ENCODE data around the gene RBFOX1.

The RBFOX1 gene

DNA sequence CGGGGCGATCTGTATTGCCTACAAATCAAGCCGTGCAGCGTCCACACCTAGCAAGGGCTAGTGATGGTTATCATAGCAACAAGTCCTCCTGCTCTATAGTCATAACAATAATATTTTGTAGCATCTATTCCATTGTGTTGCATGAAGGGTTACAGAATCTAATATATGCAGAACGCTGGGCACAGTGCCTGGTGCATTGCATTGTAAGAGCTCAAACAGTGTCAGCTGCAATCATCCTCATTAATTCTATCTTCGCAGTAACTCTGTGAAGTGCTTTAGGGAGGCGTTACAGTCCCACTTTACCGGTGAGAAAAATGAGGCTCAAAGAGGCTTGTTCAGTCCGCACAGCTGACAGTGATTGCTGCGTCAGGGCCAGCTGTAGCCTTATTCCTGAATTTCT, 149.4 kb downstream of the RBFOX1 start:
- Histone ChIP-seq H3K27me3 (ENCODE audit: control insufficient read depth in 3 of 3, insufficient read depth in 3 of 3, low read depth in 1 of 3, low read length in 3 of 3) (no peaks in the 10 kb centered on the region), H3K4ac (ENCODE audit: low read length) (no peak overlapping the region), H3K4me1 (ENCODE audit: control insufficient read depth in 2 of 2, insufficient read depth in 1 of 2, low read depth in 1 of 2, low read length in 2 of 2) (no peaks in the 10 kb centered on the region), H2BK120ac (ENCODE audit: low read depth, low read length) (no peak overlapping the region), H4K91ac (ENCODE audit: low read depth, low read length, poor library complexity) (no peak overlapping the region), H3K4me3 (ENCODE audit: low read length in 2 of 2) (no peak overlapping the region), H3K14ac (ENCODE audit: low read length) (no peak overlapping the region), H3K23ac (ENCODE audit: low read depth, low read length, poor library complexity) (no peak overlapping the region), H2AFZ (ENCODE audit: low read length) (no peak overlapping the region), H2AK5ac (ENCODE audit: low read depth, low read length) (no peak overlapping the region), H2BK15ac (ENCODE audit: low read length) (no peak overlapping the region), H3K9me3 (replicated peaks in 1 of 2; ENCODE audit: control insufficient read depth in 2 of 2, insufficient read depth in 1 of 2, low read depth in 1 of 2, low read length in 2 of 2) (no peaks in the 10 kb centered on the region), H3K27ac (replicated peaks; ENCODE audit: low read length) (no peak overlapping the region), H3K9ac (ENCODE audit: low read depth, low read length, poor library complexity) (no peak overlapping the region), H3K79me1 (ENCODE audit: low read depth, low read length) (no peaks in the 10 kb centered on the region), H2BK12ac (ENCODE audit: low read length) (no peak overlapping the region), H3K36me3 (replicated peaks in 1 of 2; ENCODE audit: control insufficient read depth in 2 of 2, insufficient read depth in 2 of 2, low read length in 2 of 2) (no peaks in the 10 kb centered on the region), H3K4me2 (ENCODE audit: insufficient read depth, low read length, poor library complexity, severe bottlenecking) (no peak overlapping the region), H4K8ac (ENCODE audit: low read depth, low read length) (no peak overlapping the region), H3K18ac (ENCODE audit: low read length) (no peak overlapping the region), H2BK5ac (ENCODE audit: low read length) (no peak overlapping the region)
- no peak for DNase-seq (ENCODE audit: low spot score)
- no CpG with 5 or more reads among the region's 10 CpGs for WGBS, 2 donors (ENCODE audit: extremely low coverage in 2 of 2, insufficient read length in 2 of 2, insufficient replicate concordance in 1 of 2)

DNA sequence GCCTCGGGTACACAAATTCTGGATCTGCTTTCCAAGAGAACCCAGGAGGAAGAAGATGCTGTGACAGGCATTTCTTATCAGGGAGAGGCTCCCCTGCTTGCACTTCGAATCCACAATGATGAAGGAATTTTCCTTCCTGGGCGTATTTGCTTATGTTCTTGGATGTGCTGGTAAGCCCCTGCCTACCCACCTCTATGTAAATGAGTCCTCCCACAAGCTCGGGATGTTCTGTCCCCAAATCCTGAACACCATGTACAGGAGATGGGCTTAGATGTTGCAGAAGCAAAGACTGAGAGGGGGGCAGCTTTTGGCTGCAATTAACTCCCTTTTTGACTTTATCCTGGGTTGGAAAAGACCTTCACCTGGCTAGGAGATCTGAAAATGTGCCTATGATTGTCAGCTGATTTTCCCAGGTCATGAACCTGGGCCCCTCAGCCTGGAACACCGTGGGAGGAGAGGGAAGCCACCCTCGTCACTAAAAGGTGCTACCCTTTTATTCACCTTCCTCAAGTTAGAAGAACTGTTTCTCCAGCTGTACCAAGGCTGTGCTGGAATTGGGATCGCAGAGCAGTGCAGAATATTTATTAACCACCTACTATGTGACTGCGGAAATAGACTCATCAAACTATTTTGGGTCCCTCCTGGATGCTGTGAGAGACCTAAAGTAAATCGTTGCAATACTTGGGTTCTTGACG, 150.1 kb downstream of the RBFOX1 start:
- no peak overlapping the region for H3K27ac ChIP-seq (replicated peaks; ENCODE audit: low read length)
- H2AK5ac ChIP-seq (ENCODE audit: low read depth, low read length) = no peak overlapping the region
- H3K18ac ChIP-seq (ENCODE audit: low read length) = no peak overlapping the region
- no peak overlapping the region for H2BK120ac ChIP-seq (ENCODE audit: low read depth, low read length)
- no peaks in the 10 kb centered on the region for H3K9me3 ChIP-seq (replicated peaks in 1 of 2; ENCODE audit: control insufficient read depth in 2 of 2, insufficient read depth in 1 of 2, low read depth in 1 of 2, low read length in 2 of 2)
- no peaks in the 10 kb centered on the region for H3K79me1 ChIP-seq (ENCODE audit: low read depth, low read length)
- H2BK12ac ChIP-seq (ENCODE audit: low read length) = no peak overlapping the region
- no peak overlapping the region for H3K4me2 ChIP-seq (ENCODE audit: insufficient read depth, low read length, poor library complexity, severe bottlenecking)
- H3K4me3 ChIP-seq (ENCODE audit: low read length in 2 of 2) = no peak overlapping the region
- H2BK15ac ChIP-seq (ENCODE audit: low read length) = no peak overlapping the region
- no CpG with 5 or more reads among the region's 10 CpGs for WGBS, 2 donors (ENCODE audit: extremely low coverage in 2 of 2, insufficient read length in 2 of 2, insufficient replicate concordance in 1 of 2)
- H3K14ac ChIP-seq (ENCODE audit: low read length) = no peak overlapping the region
- no peaks in the 10 kb centered on the region for H3K27me3 ChIP-seq (ENCODE audit: control insufficient read depth in 3 of 3, insufficient read depth in 3 of 3, low read depth in 1 of 3, low read length in 3 of 3)
- no peak overlapping the region for H3K4ac ChIP-seq (ENCODE audit: low read length)
- no peak overlapping the region for H4K8ac ChIP-seq (ENCODE audit: low read depth, low read length)
- H4K91ac ChIP-seq (ENCODE audit: low read depth, low read length, poor library complexity) = no peak overlapping the region
- H3K36me3 ChIP-seq (replicated peaks in 1 of 2; ENCODE audit: control insufficient read depth in 2 of 2, insufficient read depth in 2 of 2, low read length in 2 of 2) = no peaks in the 10 kb centered on the region
- H3K23ac ChIP-seq (ENCODE audit: low read depth, low read length, poor library complexity) = no peak overlapping the region
- no peak for DNase-seq (ENCODE audit: low spot score)
- H2BK5ac ChIP-seq (ENCODE audit: low read length) = no peak overlapping the region
- no peak overlapping the region for H2AFZ ChIP-seq (ENCODE audit: low read length)
- H3K9ac ChIP-seq (ENCODE audit: low read depth, low read length, poor library complexity) = no peak overlapping the region
- peaks cover 0 to 2% of the 10 kb centered on the region in 2 donors for H3K4me1 ChIP-seq (ENCODE audit: control insufficient read depth in 2 of 2, insufficient read depth in 1 of 2, low read depth in 1 of 2, low read length in 2 of 2)

DNA sequence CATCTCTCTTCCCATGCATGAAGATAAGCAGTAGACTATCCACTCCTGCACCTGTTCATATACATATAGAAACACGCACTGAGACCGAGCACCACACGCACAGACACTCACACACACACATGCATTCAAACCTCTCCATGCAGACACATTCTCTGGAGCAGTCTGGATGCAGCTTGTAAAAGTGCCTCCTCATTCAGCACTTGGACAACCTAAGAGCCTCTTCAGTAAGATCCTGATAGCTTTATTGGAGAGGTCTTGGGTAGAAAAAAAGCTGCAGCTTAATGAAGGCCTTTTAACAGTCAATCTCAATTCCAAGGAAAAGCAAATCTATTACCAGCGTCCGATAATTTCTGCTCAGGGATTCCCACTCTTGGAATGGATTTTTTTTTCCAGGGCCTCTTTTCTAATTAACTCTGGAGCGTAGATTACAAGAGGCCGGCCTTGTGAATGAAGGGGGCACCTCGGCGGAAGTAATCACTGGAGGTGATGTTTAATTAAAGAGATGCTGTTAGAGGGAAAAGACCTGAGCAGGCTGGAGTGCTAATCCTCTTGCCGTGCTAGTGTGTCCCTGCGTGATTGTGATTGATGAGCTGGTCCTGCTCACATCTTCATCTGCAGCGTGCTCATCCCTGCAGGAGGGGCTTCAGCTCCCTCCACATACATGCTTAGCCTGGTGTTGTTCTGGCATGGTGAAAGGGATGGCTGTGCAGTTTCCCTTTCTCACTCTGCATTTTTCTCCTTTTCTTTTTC, 155.1 kb downstream of the RBFOX1 start:
- DNase-seq (ENCODE audit: low spot score) = no peak
- Histone ChIP-seq H3K9me3 (replicated peaks in 1 of 2; ENCODE audit: control insufficient read depth in 2 of 2, insufficient read depth in 1 of 2, low read depth in 1 of 2, low read length in 2 of 2) (no peaks in the 10 kb centered on the region), H2BK12ac (ENCODE audit: low read length) (no peak overlapping the region), H2BK5ac (ENCODE audit: low read length) (no peak overlapping the region), H4K8ac (ENCODE audit: low read depth, low read length) (no peak overlapping the region), H4K91ac (ENCODE audit: low read depth, low read length, poor library complexity) (no peak overlapping the region), H2BK120ac (ENCODE audit: low read depth, low read length) (no peak overlapping the region), H3K4me2 (ENCODE audit: insufficient read depth, low read length, poor library complexity, severe bottlenecking) (no peak overlapping the region), H3K14ac (ENCODE audit: low read length) (no peak overlapping the region), H2AK5ac (ENCODE audit: low read depth, low read length) (no peak overlapping the region), H3K23ac (ENCODE audit: low read depth, low read length, poor library complexity) (no peak overlapping the region), H3K27ac (replicated peaks; ENCODE audit: low read length) (no peak overlapping the region), H3K4me3 (ENCODE audit: low read length in 2 of 2) (no peak overlapping the region), H2AFZ (ENCODE audit: low read length) (no peak overlapping the region), H3K27me3 (ENCODE audit: control insufficient read depth in 3 of 3, insufficient read depth in 3 of 3, low read depth in 1 of 3, low read length in 3 of 3) (no peaks in the 10 kb centered on the region), H3K4me1 (ENCODE audit: control insufficient read depth in 2 of 2, insufficient read depth in 1 of 2, low read depth in 1 of 2, low read length in 2 of 2) (peaks cover 0 to 4% of the 10 kb centered on the region in 2 donors), H3K36me3 (replicated peaks in 1 of 2; ENCODE audit: control insufficient read depth in 2 of 2, insufficient read depth in 2 of 2, low read length in 2 of 2) (no peaks in the 10 kb centered on the region), H3K18ac (ENCODE audit: low read length) (no peak overlapping the region), H3K79me1 (ENCODE audit: low read depth, low read length) (no peaks in the 10 kb centered on the region), H2BK15ac (ENCODE audit: low read length) (no peak overlapping the region), H3K9ac (ENCODE audit: low read depth, low read length, poor library complexity) (no peak overlapping the region), H3K4ac (ENCODE audit: low read length) (no peak overlapping the region)
- no CpG with 5 or more reads among the region's 12 CpGs for WGBS, 2 donors (ENCODE audit: extremely low coverage in 2 of 2, insufficient read length in 2 of 2, insufficient replicate concordance in 1 of 2)

DNA sequence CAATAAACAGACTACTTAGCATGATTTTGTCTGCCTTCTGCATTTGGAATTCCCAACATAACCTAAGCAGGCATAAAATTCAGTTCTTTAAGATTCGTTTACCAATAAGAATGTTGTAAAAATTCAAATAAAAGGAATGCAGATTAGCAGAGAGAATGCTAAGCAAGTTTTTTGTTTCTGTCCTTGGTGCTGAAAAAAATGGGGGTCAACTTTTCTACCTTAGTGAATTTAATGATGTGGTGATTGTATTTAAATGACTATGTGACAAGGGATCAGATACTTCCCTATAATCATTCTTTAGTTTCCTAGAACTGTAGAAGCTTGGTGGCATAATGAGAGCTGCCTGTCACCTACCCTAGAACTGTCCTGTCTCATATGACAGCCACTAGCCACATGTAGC, 159.5 kb downstream of the RBFOX1 start:
- Histone ChIP-seq H2BK120ac (ENCODE audit: low read depth, low read length) (no peak overlapping the region), H3K4ac (ENCODE audit: low read length) (no peak overlapping the region), H3K36me3 (replicated peaks in 1 of 2; ENCODE audit: control insufficient read depth in 2 of 2, insufficient read depth in 2 of 2, low read length in 2 of 2) (no peaks in the 10 kb centered on the region), H3K23ac (ENCODE audit: low read depth, low read length, poor library complexity) (no peak overlapping the region), H2BK15ac (ENCODE audit: low read length) (no peak overlapping the region), H3K27me3 (ENCODE audit: control insufficient read depth in 3 of 3, insufficient read depth in 3 of 3, low read depth in 1 of 3, low read length in 3 of 3) (no peaks in the 10 kb centered on the region), H3K9ac (ENCODE audit: low read depth, low read length, poor library complexity) (no peak overlapping the region), H2AFZ (ENCODE audit: low read length) (no peak overlapping the region), H3K18ac (ENCODE audit: low read length) (no peak overlapping the region), H4K8ac (ENCODE audit: low read depth, low read length) (no peak overlapping the region), H2BK12ac (ENCODE audit: low read length) (no peak overlapping the region), H4K91ac (ENCODE audit: low read depth, low read length, poor library complexity) (no peak overlapping the region), H3K79me1 (ENCODE audit: low read depth, low read length) (no peaks in the 10 kb centered on the region), H3K14ac (ENCODE audit: low read length) (no peak overlapping the region), H2BK5ac (ENCODE audit: low read length) (no peak overlapping the region), H3K4me1 (ENCODE audit: control insufficient read depth in 2 of 2, insufficient read depth in 1 of 2, low read depth in 1 of 2, low read length in 2 of 2) (peaks cover 0 to 4% of the 10 kb centered on the region in 2 donors), H3K4me2 (ENCODE audit: insufficient read depth, low read length, poor library complexity, severe bottlenecking) (no peak overlapping the region), H2AK5ac (ENCODE audit: low read depth, low read length) (no peak overlapping the region), H3K4me3 (ENCODE audit: low read length in 2 of 2) (no peak overlapping the region), H3K27ac (replicated peaks; ENCODE audit: low read length) (no peak overlapping the region), H3K9me3 (replicated peaks in 1 of 2; ENCODE audit: control insufficient read depth in 2 of 2, insufficient read depth in 1 of 2, low read depth in 1 of 2, low read length in 2 of 2) (no peaks in the 10 kb centered on the region)
- peak; percentile 26 for DNase-seq (ENCODE audit: low spot score)
- WGBS, 2 donors (ENCODE audit: extremely low coverage in 2 of 2, insufficient read length in 2 of 2, insufficient replicate concordance in 1 of 2) = no CpG with 5 or more reads among the region's 1 CpG
